AG08395 (cell line): ENCODE results near the gene RPL38.

ENCODE experiments used
- DNase-seq: peaks from one replicate; pipeline ENCODE4 v3.0.0; 2012; ENCODE audit warnings: mixed read lengths, low spot score

Gene RPL38

DNA sequence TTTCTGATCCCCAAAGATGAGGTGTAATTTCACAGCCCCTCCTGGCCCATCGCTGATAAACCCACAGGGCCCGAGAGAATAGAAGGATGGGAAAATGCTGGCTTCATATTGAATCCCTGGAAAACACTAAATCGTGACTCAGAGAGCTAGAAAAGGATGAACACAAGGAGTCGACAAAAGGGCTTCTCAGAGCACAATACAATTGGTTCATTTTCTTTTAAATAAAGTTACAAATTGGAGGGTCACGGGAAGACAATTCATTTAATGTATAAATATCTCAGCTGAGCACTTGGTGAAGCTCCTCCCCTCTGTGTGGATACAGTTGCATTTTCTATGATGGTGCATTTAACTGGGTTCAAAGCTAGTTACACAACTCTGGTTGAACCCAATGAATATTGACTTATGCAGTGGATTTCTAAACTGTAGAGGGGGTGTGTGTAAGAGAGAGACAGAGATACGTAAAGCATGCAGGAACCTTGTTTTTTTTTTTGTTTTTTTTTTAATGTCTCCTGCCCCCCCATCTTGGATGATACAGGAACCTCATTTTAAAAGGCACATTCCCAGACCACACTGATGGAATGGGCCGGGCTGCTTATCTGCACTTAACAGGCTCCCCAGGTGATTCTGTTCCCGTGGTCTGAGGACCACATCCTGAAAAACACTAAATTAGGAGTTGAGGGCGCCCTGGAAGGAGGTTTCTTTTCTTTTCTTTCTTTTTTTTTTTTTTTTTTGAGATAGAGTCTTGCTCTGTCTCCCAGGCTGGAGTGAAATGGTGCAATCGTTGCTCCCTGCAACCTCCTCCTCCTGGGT lies 24.0 kb downstream of the RPL38 start:
- no peak for DNase-seq

- DNase-seq, result no peak
Observed at GRCh38 chr17:74228306-74228978, 25.0 kb downstream of the RPL38 start.

DNA sequence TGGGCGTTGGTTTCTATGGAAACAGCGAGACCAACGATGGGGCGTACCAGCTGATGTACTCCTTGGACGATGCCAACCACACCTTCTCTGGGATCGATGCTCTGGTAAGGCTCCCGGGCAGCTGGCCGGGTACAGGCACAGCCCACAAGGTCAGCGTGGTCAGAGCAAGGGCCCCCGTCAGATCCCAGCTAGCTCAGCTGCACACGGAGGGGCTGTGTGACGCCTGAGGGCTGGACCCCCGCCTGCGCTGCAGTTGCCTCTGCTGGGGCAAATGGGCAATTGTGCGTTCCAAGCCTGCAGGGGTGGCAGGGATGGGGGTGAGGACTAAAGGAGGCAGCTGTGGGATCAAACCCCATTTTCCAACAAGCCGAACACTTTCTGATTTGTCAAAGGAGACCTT lies 27.4 kb downstream of the RPL38 start:
- DNase-seq, result no peak

- DNase-seq, result no peak
Observed at GRCh38 chr17:74231928-74232907, 28.7 kb downstream of the RPL38 start.

GRCh38 chr17:74233937-74234336 lies 30.5 kb downstream of the RPL38 start:
- DNase-seq, result no peak

- no peak for DNase-seq
Observed at GRCh38 chr17:74234486-74234885, 31.0 kb downstream of the RPL38 start.

DNA sequence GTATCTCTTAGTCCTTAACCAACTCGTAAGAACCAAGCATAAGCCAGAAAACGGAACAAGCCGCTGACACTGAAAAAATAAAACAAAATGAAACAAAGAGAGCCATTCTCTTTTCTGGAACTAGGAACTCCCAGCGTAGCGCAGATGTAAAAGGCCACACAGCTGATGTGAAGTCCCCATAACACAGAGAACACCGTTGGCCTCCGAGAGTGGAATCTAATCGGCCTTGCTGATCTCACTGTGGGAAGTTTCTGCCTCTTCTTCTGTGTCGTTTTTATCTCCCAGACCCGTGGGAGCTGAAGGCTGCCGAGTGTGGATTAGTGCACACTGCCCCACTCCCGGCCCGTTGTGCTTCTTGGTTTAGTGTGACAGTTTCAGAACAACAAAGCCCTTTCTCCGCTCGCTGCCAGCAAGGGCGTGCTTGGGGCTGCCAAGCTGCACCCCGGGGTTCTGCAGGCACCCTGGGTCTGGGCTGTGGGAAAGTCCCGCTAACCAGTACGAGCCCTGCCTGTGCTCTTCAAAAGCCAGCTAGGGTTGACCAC lies 31.6 kb downstream of the RPL38 start:
- DNase-seq, result no peak

GRCh38 chr17:74235911-74236371 lies 32.5 kb downstream of the RPL38 start:
- DNase-seq, result no peak

DNA sequence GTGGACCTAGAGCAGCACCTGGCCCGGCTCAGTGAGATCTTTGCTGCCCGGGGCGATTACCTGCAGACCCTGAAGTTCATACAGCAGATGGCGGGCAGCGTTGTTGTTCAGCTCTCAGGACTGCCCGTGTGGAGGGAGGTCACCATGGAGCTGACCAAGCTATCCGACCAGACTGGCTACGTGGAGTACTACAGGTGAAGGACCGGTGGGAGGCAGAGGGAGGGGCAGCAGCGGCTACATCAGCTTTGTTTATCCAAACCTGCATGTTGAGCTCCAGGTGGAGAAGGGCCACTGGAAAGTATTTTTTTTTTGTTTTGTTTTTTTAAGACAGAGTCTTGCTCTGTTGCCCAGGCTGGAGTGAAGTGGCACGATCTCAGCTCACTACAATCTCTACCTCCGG lies 33.8 kb downstream of the RPL38 start:
- no peak for DNase-seq

GRCh38 chr17:74239172-74239571 lies 35.7 kb downstream of the RPL38 start:
- no peak for DNase-seq

DNA sequence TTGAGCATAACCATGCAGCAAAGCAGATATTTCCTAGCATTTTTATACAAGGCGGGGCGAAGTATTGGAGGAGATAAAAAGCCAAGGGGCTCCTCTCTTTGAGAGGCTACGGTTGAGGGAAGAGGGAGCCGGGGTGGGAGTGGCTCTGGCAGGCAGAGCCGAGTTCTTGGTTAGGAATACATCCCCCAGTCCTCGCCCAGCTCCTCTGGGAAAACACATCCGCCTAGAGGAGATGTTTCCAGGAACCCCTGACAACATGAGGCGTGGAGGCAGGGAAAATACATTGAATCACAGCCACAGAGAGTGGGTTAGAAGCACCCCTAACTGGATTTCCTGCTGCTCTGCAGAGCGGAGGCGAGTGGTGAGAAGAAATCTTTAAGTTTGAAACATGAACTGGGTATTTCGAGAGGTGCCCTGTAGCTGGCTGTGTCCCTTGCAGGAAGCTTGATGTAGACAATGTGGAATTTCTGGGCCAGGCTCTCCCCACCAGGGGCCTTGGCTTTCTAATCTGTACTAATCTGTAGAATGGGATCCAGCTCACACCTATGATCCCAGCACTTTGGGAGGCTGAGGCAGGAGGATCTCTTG lies 37.2 kb downstream of the RPL38 start:
- DNase-seq, result no peak

DNA sequence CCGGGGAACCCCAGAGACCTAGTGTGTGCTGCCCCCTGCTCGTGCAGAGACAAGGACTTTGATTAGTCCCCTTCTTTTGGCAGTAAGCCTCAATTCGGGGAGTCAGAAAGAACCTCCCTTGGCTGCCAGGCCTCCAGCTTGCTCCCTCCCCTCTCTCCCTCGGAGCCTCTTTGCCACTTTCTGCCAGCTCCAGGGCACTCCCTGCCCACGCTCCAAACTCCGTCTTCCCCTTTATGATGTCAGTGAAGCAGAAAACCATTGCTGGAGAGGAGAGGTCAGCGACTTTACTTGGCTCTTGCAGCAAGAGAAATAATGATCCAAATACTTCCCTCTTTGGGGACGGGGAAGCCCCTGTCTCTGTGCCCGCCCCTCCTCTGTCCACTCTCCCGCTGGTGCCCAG lies 38.0 kb downstream of the RPL38 start:
- DNase-seq, result no peak

DNA sequence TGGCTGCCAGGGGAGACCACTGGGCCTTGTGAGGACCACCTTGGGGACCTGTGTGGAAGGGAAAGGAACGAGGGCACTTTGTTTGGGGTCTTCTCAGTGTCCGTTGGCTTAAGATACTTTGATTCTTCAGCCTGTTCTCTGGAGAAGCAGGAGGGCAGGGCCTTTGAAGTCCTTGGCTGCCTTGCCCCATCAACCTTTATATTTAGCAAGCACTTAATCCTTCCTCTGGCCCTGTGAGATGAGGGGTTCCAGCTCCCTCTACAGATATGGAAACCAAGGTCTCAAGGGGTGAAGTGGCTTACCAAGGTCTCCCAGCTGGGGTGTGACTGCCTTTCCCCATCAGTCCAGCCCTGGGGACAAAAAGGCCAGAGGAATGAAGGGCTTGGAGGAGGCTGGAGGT lies 38.4 kb downstream of the RPL38 start:
- no peak for DNase-seq

GRCh38 chr17:74243013-74243755 lies 39.7 kb downstream of the RPL38 start:
- no peak for DNase-seq

GRCh38 chr17:74244128-74244527 lies 40.6 kb downstream of the RPL38 start:
- DNase-seq, result no peak

- DNase-seq, result no peak
Observed at GRCh38 chr17:74244548-74244947, 41.1 kb downstream of the RPL38 start.

DNA sequence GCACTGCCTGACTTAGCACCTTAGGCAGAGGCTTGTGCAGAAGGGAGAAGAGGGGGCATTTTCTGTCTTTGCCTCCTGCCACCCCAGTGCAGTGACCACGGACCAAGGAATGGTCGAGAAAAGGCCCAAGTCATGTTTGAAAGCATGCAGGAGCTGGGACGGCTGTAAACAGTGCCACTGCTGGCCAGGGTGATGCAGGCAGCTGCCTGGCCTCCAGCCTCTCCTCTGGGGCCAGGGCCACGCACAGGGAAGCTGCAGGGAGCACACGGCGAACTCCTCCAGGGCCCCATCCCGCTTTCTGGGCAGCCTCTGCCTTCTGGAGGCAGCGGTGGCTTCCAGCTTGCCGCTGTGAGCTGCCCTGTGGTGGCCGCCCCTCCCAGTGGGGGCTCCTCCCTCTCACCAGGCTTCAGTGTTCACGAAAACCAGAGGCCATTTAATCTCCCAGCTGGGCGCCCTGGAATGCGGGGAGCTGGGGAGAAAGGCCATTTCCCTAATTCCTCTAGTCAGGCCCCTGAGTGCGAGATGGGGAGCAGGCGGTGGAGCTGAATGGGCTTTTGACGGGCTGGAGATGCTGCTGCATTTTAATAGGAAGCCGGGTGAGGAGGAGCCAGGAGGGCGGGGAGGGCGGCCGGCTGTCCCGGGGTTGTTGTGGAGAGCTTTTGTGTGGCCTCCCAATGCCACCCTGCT lies 41.8 kb downstream of the RPL38 start:
- no peak for DNase-seq

- DNase-seq, result no peak
Observed at GRCh38 chr17:74245871-74246270, 42.4 kb downstream of the RPL38 start.

- no peak for DNase-seq
Observed at GRCh38 chr17:74249590-74250270, 46.3 kb downstream of the RPL38 start.
